GM23338 (cell line): Measurements from ENCODE around the gene MEGF11.

Experiments used
- CTCF ChIP-seq, 2 experiments: fragments of 200-600 bp in 1 of 2; sonication (generic) in 1 of 2; conservative IDR thresholded peaks; 2 replicates each; pipeline versions ENCODE4 v1.5.1 to v1.6.1; 2016 to 2017; ENCODE audit warnings: antibody characterized with exemption in 2 of 2, low read depth in 2 of 2, mild to moderate bottlenecking in 2 of 2, moderate library complexity in 1 of 2
- JUNB ChIP-seq: IDR thresholded peaks from one replicate; pipeline ENCODE4 v1.6.1; 2016; ENCODE audit warnings: antibody characterized with exemption; ENCODE audit not compliant: unreplicated experiment
- POLR2AphosphoS5 ChIP-seq: IDR thresholded peaks from 2 replicates; pipeline ENCODE4 v1.6.1; 2016; ENCODE audit warnings: antibody characterized with exemption, low read depth
- STAT1 ChIP-seq: IDR thresholded peaks from one replicate; pipeline ENCODE4 v1.6.1; 2016; ENCODE audit warnings: antibody characterized with exemption; ENCODE audit not compliant: unreplicated experiment
- ZNF331 ChIP-seq: fragments of 250-450 bp; sonication (Bioruptor Pico); IDR thresholded peaks from 2 replicates; pipeline ENCODE4 v1.5.0; 2020; ENCODE audit warnings: low read depth, mild to moderate bottlenecking, moderate library complexity

GRCh38 chr15:66114863-66115425 is 138.6 kb downstream of the MEGF11 start:
- TF ChIP-seq CTCF (conservative IDR thresholded peaks at IDR 0.05; ENCODE audit: low read depth in 2 of 2) (no peak), JUNB (no peak), POLR2AphosphoS5 (no peak), STAT1 (no peak), ZNF331 (CRISPR knock-in tag) (no peak)
